ENCODE measurements around the gene CFLAR. TPM values are rescaled to one million over a fixed set of nuclear protein-coding genes. Genes with fewer than 3 reads are reported as not detected.

The CFLAR gene
- total and polyA plus RNA-seq, 2 of the 4 experiments (the other 2 are of a cell fraction) = 29.2 to 59.9 TPM

- Histone ChIP-seq H3K4me1 (ENCODE audit: control insufficient read depth, insufficient read depth, low read length) (no peaks in the 10 kb centered on the region), H3K79me1 (ENCODE audit: low read depth in 1 of 2, low read length in 2 of 2) (peaks cover 3 to 9% of the 10 kb centered on the region in 2 experiments; a peak in 2 of 4 replicates), H2BK5ac (ENCODE audit: low read depth, low read length, poor library complexity, severe bottlenecking) (no peak overlapping the region), H3K27me3 (ENCODE audit: control insufficient read depth, insufficient read depth, low read length) (no peaks in the 10 kb centered on the region), H3K9me3 (ENCODE audit: control insufficient read depth, insufficient read depth, low read length) (no peaks in the 10 kb centered on the region), H3K4me3 (ENCODE audit: insufficient read depth, low read depth, low read length) (no peak overlapping the region), H3K14ac (replicated peaks; ENCODE audit: low read depth, low read length) (no peak overlapping the region), H4K91ac (ENCODE audit: insufficient read depth, low read depth, low read length) (no peak overlapping the region), H3K9me1 (ENCODE audit: insufficient read depth, low read length) (no peaks in the 10 kb centered on the region), H2AFZ (replicated peaks; ENCODE audit: low read length, poor library complexity) (no peak overlapping the region), H3K4ac (ENCODE audit: low read depth, low read length) (no peak overlapping the region), H4K5ac (ENCODE audit: low read depth, low read length) (no peak overlapping the region), H2AK9ac (replicated peaks; ENCODE audit: low read depth, low read length, poor library complexity) (no peak overlapping the region), H2BK120ac (ENCODE audit: low read depth, low read length) (no peak overlapping the region), H3K27ac (ENCODE audit: insufficient read depth, low read length) (no peak overlapping the region), H2BK15ac (ENCODE audit: low read depth, low read length) (no peak overlapping the region), H3K36me3 (ENCODE audit: control insufficient read depth, insufficient read depth, low read length) (peaks cover 28% of the 10 kb centered on the region), H2BK20ac (ENCODE audit: low read depth, low read length) (no peak overlapping the region), H2AK5ac (ENCODE audit: low read depth, low read length) (no peak overlapping the region), H3K18ac (ENCODE audit: low read depth, low read length) (no peak overlapping the region), H4K20me1 (ENCODE audit: insufficient read depth, low read length) (no peaks in the 10 kb centered on the region), H3K56ac (ENCODE audit: extremely low read depth, insufficient read depth, low read length) (no peak overlapping the region), H3K4me2 (ENCODE audit: low read depth, low read length) (no peak overlapping the region), H3K23ac (ENCODE audit: low read depth, low read length) (no peak overlapping the region), H4K8ac (ENCODE audit: low read depth in 2 of 2, low read length in 2 of 2) (no peak overlapping the region), H3K9ac (ENCODE audit: low read depth, low read length) (no peak overlapping the region)
- no TSS peak for BruUV-seq (replicated peaks)
- ChIA-PET CTCF (interaction anchor here (1.5 kb wide), 1 partner anchor 30 kb away, joined by 5 read pairs; the partner anchor contains the start of gene CFLAR), POLR2A (ENCODE audit: unreplicated experiment) (no interaction called here)
- dilution Hi-C loops (cut with HindIII; ENCODE audit: low sequenced_read_pairs, unreplicated experiment) (no loop called here), in situ Hi-C loops (cut with MboI; ENCODE audit: low sequenced_read_pairs) (no loop called here), intact Hi-C loops (cut with micrococcal nuclease) (no loop called here)
- no peak for ATAC-seq (ENCODE audit: low read depth)
- DNase-seq = no peak
- no CpG with 5 or more reads among the region's 2 CpGs for WGBS, 2 experiments (ENCODE audit: extremely low coverage in 2 of 2, insufficient read length in 1 of 2)
- no peak for TF ChIP-seq CTCF (conservative IDR thresholded peaks at IDR 0.05; ENCODE audit: low read depth, low read length)
- TF ChIP-seq FOS (IDR thresholded peaks at IDR 0.05; ENCODE audit: low read depth, low read length) = no peak
- TF ChIP-seq POLR2A (IDR thresholded peaks at IDR 0.05; ENCODE audit: low read depth, low read length) = no peak
- TF ChIP-seq MAFK (IDR thresholded peaks at IDR 0.05; ENCODE audit: low read depth, low read length) = no peak
- TF ChIP-seq CEBPB (IDR thresholded peaks at IDR 0.05; ENCODE audit: low read depth, low read length) = no peak
- TF ChIP-seq BHLHE40 (IDR thresholded peaks at IDR 0.05; ENCODE audit: low read depth, low read length) = no peak
- no peak for TF ChIP-seq USF2 (IDR thresholded peaks at IDR 0.05; ENCODE audit: low read depth, low read length)
- TF ChIP-seq RAD21 (IDR thresholded peaks at IDR 0.05; ENCODE audit: low read length) = no peak
- TF ChIP-seq ELK1 (IDR thresholded peaks at IDR 0.05; ENCODE audit: borderline replicate concordance, low read depth, low read length) = no peak
- TF ChIP-seq RCOR1 (IDR thresholded peaks at IDR 0.05; ENCODE audit: insufficient replicate concordance, low read length) = no peak
- no peak for TF ChIP-seq CHD1 (IDR thresholded peaks at IDR 0.05; ENCODE audit: low read depth, low read length)
- no peak for TF ChIP-seq RFX5 (IDR thresholded peaks at IDR 0.05; ENCODE audit: low read depth, low read length)
These were observed 31.1 kb upstream of the CFLAR start for GRCh38 chr2:201084863-201085262.

Measured in IMR-90 (cell line).